VCaP (cell line): ENCODE measurements around the gene TXNRD2.

Experiments
- H3K27ac ChIP-seq: fragments of 450-650 bp; 2 replicates; pipeline ENCODE4 v1.5.1; 2017
- TF ChIP-seq, protein P1 (sequence below): fragments of 450-650 bp; conservative IDR thresholded peaks from 2 replicates; pipeline ENCODE4 v1.5.1; 2017; ENCODE audit warnings: mild to moderate bottlenecking, moderate library complexity

TXNRD2 gene

DNA sequence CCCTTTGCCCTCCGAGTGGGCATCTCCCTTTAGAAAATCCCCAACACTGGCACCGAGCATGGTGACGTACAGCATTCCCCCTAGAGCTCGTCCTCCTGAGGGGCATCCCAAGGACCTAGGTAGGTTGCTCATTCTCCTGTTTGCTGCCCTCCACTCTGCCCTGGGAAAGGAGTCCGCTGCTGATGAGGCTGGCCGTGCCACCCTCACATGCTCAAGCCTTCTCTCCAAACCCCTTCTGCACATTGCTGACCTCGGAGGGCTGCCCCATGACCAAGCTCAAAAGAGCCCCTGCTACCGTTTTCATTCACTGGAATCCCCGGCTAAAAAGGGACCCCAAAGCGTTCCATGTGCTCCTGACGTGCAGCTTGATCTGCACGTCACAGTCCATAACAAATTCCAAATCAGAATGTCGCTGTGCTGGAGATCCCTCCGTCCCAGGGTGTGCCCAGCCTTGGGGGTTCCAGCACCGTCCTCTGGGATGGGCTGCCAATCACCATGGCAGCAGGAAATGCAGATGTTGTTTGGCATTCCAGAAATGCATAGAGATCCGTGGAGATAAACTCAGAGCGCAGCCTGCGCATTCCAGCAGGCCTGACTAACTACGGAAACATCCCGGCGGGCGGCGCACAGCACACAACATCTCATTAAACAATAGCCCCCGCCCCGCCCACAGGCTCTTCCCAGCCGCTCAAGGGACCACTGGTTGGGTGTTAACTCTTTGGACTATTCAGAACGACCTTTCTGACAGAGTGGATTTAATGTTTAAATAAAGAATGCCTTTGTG lies 60.6 kb downstream of the TXNRD2 start:
- H3K27ac ChIP-seq, result no peak overlapping the region
- TF ChIP-seq, protein P1, sequence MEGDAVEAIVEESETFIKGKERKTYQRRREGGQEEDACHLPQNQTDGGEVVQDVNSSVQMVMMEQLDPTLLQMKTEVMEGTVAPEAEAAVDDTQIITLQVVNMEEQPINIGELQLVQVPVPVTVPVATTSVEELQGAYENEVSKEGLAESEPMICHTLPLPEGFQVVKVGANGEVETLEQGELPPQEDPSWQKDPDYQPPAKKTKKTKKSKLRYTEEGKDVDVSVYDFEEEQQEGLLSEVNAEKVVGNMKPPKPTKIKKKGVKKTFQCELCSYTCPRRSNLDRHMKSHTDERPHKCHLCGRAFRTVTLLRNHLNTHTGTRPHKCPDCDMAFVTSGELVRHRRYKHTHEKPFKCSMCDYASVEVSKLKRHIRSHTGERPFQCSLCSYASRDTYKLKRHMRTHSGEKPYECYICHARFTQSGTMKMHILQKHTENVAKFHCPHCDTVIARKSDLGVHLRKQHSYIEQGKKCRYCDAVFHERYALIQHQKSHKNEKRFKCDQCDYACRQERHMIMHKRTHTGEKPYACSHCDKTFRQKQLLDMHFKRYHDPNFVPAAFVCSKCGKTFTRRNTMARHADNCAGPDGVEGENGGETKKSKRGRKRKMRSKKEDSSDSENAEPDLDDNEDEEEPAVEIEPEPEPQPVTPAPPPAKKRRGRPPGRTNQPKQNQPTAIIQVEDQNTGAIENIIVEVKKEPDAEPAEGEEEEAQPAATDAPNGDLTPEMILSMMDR, result no peak

DNA sequence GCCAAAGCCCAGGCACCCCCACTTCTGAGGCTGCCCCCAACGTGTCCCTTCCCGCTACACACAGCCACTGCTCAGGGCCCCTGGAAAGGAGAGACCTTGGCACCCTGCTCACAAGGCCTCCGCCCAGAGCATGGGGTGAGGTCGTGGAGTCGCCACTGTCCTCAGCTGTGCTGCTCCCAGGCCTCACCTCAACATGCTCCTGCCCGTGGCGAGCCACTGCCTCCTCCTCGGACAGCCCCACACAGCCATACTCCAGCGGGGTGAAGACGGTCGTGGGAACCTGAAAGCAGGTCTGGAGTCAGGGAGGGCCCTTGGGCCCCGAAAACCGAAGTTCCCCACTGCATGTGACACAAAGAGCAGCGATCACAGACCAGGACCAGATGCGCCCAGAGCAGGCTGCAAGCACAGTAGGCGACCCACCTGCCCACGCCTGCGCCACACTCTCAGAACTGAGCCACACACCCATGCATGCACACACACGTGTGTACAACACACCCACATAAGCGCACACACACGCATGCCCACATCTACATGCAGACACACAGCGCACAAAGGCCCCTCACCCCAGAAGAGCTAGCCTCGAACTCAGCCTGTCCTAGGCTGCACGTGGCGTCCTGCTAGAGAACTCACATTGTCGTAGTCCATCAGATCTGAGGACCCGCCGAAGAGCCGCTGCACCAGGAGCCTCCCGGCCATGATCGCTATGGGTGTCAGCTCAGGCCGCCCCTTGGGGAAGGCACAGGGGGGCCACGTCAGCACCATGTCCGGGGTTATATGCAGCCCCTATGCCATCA lies 61.4 kb downstream of the TXNRD2 start:
- H3K27ac ChIP-seq, result peak overlapping the region; percentile 73
- TF ChIP-seq, protein P1, result no peak

DNA sequence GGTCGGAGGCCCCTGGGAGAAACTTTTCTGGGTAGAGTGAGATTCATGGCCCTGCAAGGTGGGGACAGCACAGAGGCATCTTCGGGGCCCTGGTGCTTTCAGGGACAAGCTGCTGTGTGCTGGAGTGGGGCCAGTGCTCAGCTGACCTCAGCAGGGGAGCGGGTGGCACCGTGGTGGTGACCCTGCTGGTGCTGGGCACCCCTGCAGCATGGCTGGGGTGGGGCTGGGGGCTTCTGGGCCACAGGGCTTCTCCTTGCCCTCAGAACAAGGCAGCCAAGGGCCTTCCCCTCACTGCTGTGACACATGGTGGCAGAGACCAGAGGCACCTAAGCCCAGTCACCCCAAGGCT lies 62.0 kb downstream of the TXNRD2 start:
- TF ChIP-seq, protein P1, result no peak
- H3K27ac ChIP-seq, result peak overlapping the region; percentile 73

DNA sequence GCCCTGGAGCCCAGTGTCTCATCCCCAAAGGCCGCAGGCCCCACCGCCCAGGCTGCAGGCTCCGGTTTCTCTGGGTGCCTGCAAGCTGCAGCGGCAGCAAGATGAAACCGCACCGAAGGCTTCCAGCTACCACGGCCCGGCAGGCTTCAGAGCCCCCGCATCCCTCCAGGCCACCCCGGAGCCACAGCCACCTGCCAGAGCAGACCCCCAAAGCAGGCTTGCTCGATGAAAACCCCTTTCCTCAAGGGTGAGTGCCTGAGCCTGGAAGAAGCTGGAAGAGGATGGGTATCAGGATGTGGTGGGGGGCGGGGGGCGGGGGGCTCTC lies 62.4 kb downstream of the TXNRD2 start:
- TF ChIP-seq, protein P1, result no peak
- H3K27ac ChIP-seq, result peak overlapping the region; percentile 73

DNA sequence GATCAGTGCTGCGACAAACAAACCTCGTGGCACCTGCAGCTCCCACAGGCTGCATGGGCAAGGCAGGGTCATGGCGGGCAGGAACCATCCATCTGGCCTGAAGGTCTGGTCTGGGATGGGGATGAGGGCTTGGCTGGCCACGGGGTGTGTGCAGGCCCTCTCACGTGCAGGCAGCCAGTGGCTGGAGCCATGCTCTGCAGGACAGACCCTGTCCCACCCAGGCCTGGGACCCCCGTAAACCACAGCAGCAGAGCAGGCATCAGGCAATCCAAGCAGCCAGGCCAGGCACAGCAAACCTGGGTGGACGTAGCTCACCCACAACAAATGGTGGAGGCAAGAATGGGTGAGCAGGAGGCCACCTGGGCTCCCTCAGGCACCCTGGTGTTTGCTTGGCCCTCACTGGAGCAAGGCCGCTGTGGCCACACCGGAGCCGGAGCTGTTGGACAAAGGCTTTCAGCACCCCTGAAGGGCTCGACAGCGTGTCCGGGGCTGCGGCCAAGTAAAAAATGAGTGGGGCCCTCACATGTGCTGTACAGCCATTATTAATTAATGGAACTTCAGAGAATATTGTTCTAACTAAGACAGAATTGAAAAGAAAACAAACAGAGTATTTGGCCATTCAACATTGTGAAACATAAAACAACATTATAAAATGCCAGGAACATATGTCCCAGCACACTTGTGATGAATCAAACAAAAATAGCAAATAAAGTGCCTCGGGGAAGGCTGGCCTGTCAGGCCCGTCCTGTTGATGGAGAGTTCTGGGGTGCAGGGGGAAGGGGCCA lies 63.0 kb downstream of the TXNRD2 start:
- peak overlapping the region; percentile 73 for H3K27ac ChIP-seq
- TF ChIP-seq, protein P1, result no peak

DNA sequence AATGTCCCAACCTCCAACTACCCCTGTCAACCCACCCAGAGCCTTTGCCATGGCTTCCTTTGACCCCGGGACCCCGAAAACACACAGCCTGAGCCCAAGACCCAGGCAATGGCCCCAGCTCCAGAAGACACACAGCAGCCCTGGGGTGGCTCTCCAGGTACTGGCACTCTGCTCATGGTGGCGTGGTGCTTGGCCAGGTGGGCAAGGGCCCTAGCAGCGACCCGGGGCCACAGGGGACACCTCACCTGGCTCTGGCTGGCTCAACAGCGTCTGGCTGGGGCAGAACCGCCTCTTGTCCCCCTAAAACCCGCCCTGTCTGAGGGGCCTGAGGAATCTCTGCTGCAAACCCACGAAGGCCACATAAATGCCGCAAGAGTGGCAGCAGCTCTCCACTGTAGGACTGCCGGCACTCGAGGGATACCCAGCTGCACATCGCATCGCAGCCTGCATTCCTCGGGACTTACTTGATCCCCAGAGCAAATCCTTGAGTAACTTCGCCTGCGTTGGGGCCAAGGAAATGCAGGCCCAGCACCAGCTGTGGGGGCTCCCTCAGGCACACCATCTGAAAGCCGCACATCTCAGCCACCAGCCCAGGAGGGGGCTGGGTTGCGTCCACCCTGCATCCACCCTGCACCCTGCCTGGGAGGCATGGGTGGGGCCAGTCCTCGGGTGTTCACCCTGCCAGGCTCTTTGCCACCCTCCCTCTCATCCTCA lies 63.8 kb downstream of the TXNRD2 start:
- TF ChIP-seq, protein P1, result no peak
- peak overlapping the region; percentile 73 for H3K27ac ChIP-seq
